IMR-90 (cell line): ENCODE measurements around the gene MET. TPM values are rescaled to one million over a fixed set of nuclear protein-coding genes. Genes with fewer than 3 reads are reported as not detected.

Experiments
- ATAC-seq: fragments of 200-7000 bp; cut with Tn5 transposase; 2 replicates; pipeline ENCODE4 v1.9.1; 2020; ENCODE audit warnings: low read depth, mild to moderate bottlenecking, moderate library complexity
- BruUV-seq: library from RNA; stranded (reverse); fragments of 400-500 nt; replicated peaks from 2 replicates; lab custom pipeline; 2021; lab: Mats Ljungman, UMichigan
- CTCF ChIA-PET: fragments of 300-600 bp; formaldehyde crosslinking; extraction: SDS; loops from one replicate; lab custom pipeline; 2021; ENCODE audit warnings: antibody characterized with exemption; lab: Yijun Ruan, JAX
- POLR2A ChIA-PET: fragments of 300-600 bp; sonication (Branson Sonifier 250); formaldehyde crosslinking; loops from one replicate; lab custom pipeline; 2022; ENCODE audit warnings: antibody characterized with exemption; ENCODE audit not compliant: unreplicated experiment; lab: Charles Lee
- DNase-seq: peaks from one replicate; pipeline ENCODE4 v3.0.0; 2013
- H2AFZ ChIP-seq: replicated peaks from 2 replicates; pipeline ENCODE3; 2013; ENCODE audit warnings: low read length, mild to moderate bottlenecking; ENCODE audit not compliant: poor library complexity
- H2AK5ac ChIP-seq: 2 replicates; pipeline ENCODE4 v1.6.1; 2013; ENCODE audit warnings: low read depth, low read length, inconsistent platforms
- H2AK9ac ChIP-seq: replicated peaks from 2 replicates; pipeline ENCODE3; 2013; ENCODE audit warnings: mild to moderate bottlenecking, low read depth, low read length, moderate library complexity; ENCODE audit not compliant: poor library complexity
- H2BK120ac ChIP-seq: 2 replicates; pipeline ENCODE4 v1.6.1; 2013; ENCODE audit warnings: low read depth, low read length, inconsistent platforms
- H2BK15ac ChIP-seq: 3 replicates; pipeline ENCODE4 v1.6.1; 2013; ENCODE audit warnings: low read depth, low read length, inconsistent platforms
- H2BK20ac ChIP-seq: 2 replicates; pipeline ENCODE4 v1.6.1; 2013; ENCODE audit warnings: low read depth, mild to moderate bottlenecking, inconsistent platforms, low read length, moderate library complexity
- H2BK5ac ChIP-seq: 2 replicates; pipeline ENCODE4 v1.6.1; 2013; ENCODE audit warnings: mild to moderate bottlenecking, low read depth, low read length, inconsistent platforms; ENCODE audit not compliant: poor library complexity, severe bottlenecking
- H3K14ac ChIP-seq: replicated peaks from 2 replicates; pipeline ENCODE4 v1.6.1; 2013; ENCODE audit warnings: low read depth, low read length, inconsistent platforms
- H3K18ac ChIP-seq: 2 replicates; pipeline ENCODE4 v1.6.1; 2013; ENCODE audit warnings: low read depth, low read length, control low read depth
- H3K23ac ChIP-seq: 2 replicates; pipeline ENCODE4 v1.6.1; 2013; ENCODE audit warnings: low read depth, low read length, inconsistent platforms
- H3K27ac ChIP-seq: 2 replicates; pipeline ENCODE4 v1.5.1; 2013; ENCODE audit warnings: mild to moderate bottlenecking, control low read depth, low read length; ENCODE audit not compliant: insufficient read depth
- H3K27me3 ChIP-seq: 2 replicates; pipeline ENCODE4 v1.6.1; 2013; ENCODE audit warnings: low read length; ENCODE audit not compliant: control insufficient read depth, insufficient read depth
- H3K36me3 ChIP-seq: 2 replicates; pipeline ENCODE4 v1.6.1; 2013; ENCODE audit warnings: low read length, mixed read lengths; ENCODE audit not compliant: control insufficient read depth, insufficient read depth
- H3K4ac ChIP-seq: 2 replicates; pipeline ENCODE4 v1.6.1; 2013; ENCODE audit warnings: low read depth, low read length, inconsistent platforms
- H3K4me1 ChIP-seq: 2 replicates; pipeline ENCODE4 v1.6.1; 2013; ENCODE audit warnings: low read length, mixed read lengths; ENCODE audit not compliant: control insufficient read depth, insufficient read depth
- H3K4me2 ChIP-seq: 2 replicates; pipeline ENCODE4 v1.6.1; 2013; ENCODE audit warnings: low read depth, mild to moderate bottlenecking, control low read depth, low read length, moderate library complexity
- H3K4me3 ChIP-seq: 2 replicates; pipeline ENCODE4 v1.5.1; 2013; ENCODE audit warnings: low read depth, mild to moderate bottlenecking, control low read depth, low read length, moderate library complexity; ENCODE audit not compliant: insufficient read depth
- H3K56ac ChIP-seq: 2 replicates; pipeline ENCODE4 v1.6.1; 2013; ENCODE audit warnings: low read length, inconsistent platforms; ENCODE audit not compliant: insufficient read depth; ENCODE audit errors: extremely low read depth
- H3K79me1 ChIP-seq, 2 experiments: 2 replicates each; pipeline ENCODE4 v1.6.1; 2013; ENCODE audit warnings: low read length in 2 of 2, inconsistent platforms in 1 of 2, low read depth in 1 of 2
- H3K9ac ChIP-seq: 2 replicates; pipeline ENCODE4 v1.6.1; 2013; ENCODE audit warnings: low read depth, low read length, control low read depth
- H3K9me1 ChIP-seq: 2 replicates; pipeline ENCODE4 v1.6.1; 2013; ENCODE audit warnings: low read length, inconsistent platforms; ENCODE audit not compliant: insufficient read depth
- H3K9me3 ChIP-seq: 2 replicates; pipeline ENCODE4 v1.6.1; 2013; ENCODE audit warnings: low read length; ENCODE audit not compliant: control insufficient read depth, insufficient read depth
- H4K20me1 ChIP-seq: 2 replicates; pipeline ENCODE4 v1.6.1; 2013; ENCODE audit warnings: low read length, inconsistent platforms; ENCODE audit not compliant: insufficient read depth
- H4K5ac ChIP-seq: 2 replicates; pipeline ENCODE4 v1.6.1; 2013; ENCODE audit warnings: mild to moderate bottlenecking, low read depth, low read length, control low read depth
- H4K8ac ChIP-seq, 2 experiments: 2 replicates each; pipeline ENCODE4 v1.6.1; 2013; ENCODE audit warnings: low read depth in 2 of 2, low read length in 2 of 2, control low read depth in 1 of 2, inconsistent platforms in 1 of 2
- H4K91ac ChIP-seq: 2 replicates; pipeline ENCODE4 v1.6.1; 2013; ENCODE audit warnings: low read depth, low read length, inconsistent platforms; ENCODE audit not compliant: insufficient read depth
- FOS ChIP-seq: fragments of 150-350 bp; IDR thresholded peaks from 2 replicates; pipeline ENCODE4 v1.6.1; 2016; ENCODE audit warnings: low read depth, low read length
- POLR2A ChIP-seq: IDR thresholded peaks from 2 replicates; pipeline ENCODE4 v1.6.1; 2012; ENCODE audit warnings: mild to moderate bottlenecking, low read depth, low read length
- WGBS, 2 experiments: methylation state at CpG; one replicate each; pipeline versions ENCODE4 v1.1.5 to v1.1.7; 2013; ENCODE audit warnings: missing lambda C conversion rate in 2 of 2; ENCODE audit not compliant: insufficient read length in 1 of 2; ENCODE audit errors: extremely low coverage in 2 of 2; 5-methylcytosine and 5-hydroxymethylcytosine counted together
- dilution Hi-C: fragments of 300-500 bp; cut with HindIII; formaldehyde crosslinking; loops from one replicate; pipeline ENCODE4 v1.14.3; 2018; ENCODE audit warnings: low sequenced_read_pairs; ENCODE audit not compliant: unreplicated experiment
- in situ Hi-C: fragments of 300-500 bp; cut with MboI; formaldehyde crosslinking; loops from 3 replicates; pipeline ENCODE4 v1.14.3; 2019; ENCODE audit warnings: low sequenced_read_pairs, inconsistent platforms, mixed read lengths
- intact Hi-C: fragments of 100-400 bp; cut with micrococcal nuclease; formaldehyde crosslinking; loops from 2 replicates; pipeline ENCODE4 v1.10.0; 2022
- polyA plus RNA-seq, 3 experiments: library from polyadenylated mRNA; depleted of rRNA; stranded (reverse); fragments of >200 nt; gene quantifications; 2 replicates each; pipeline ENCODE4 v1.2.3, GENCODE V29; 2012; ENCODE audit warnings: low replicate concordance in 1 of 3
- total RNA-seq: library from RNA; depleted of rRNA; stranded (reverse); fragments of >200 nt; gene quantifications from 2 replicates; pipeline ENCODE4 v1.2.3, GENCODE V29; 2012

The MET gene
- total and polyA plus RNA-seq, 2 of the 4 experiments (the other 2 are of a cell fraction) = 15.0 to 84.6 TPM

DNA sequence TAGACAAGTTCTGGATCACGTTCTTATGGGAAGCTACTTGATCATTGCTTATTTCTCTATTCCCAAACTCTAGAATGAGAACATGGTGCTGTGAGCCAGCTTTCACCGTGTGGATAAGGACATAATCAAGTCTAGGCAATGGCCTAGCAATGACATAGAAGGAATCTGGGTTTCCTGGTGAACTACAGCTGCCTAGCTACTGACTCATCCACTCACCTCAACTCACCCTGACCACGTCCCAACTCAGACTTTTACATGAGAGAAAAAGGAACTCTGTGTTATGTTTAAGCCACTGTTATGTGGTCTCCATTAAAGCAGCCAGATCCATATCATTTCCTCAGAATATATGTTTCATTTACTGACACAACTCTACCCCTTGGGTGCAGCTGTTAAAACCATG, 18.8 kb upstream of the MET start:
- H3K79me1 ChIP-seq = no peaks in the 10 kb centered on the region
- POLR2A ChIA-PET = no interaction called here
- H3K4me2 ChIP-seq = no peak overlapping the region; the same call in 1 of the 2 replicates
- peak overlapping the region in 1 of 2 experiments; percentile 4; a peak in 1 of 4 replicates for H4K8ac ChIP-seq
- no peak overlapping the region; the same call in 1 of the 2 replicates for H4K5ac ChIP-seq
- WGBS, 2 experiments = 20% methylated on average over 1 of the region's 3 CpGs; no CpG with 5 or more reads in 1 of the 2 experiments
- peak overlapping the region; percentile 81; the same call in 1 of the 2 replicates for H2BK20ac ChIP-seq
- no peaks in the 10 kb centered on the region for H4K20me1 ChIP-seq
- CTCF ChIA-PET = interaction anchor here (0.8 to 1.4 kb wide), 2 partner anchors 15 to 21 kb away, joined by 3 read pairs; no protein-coding TSS in a partner anchor
- peak overlapping the region; percentile 15; the same call in 1 of the 2 replicates for H3K4ac ChIP-seq
- no TSS peak for BruUV-seq
- H2BK5ac ChIP-seq = peak overlapping the region; percentile 81
- ATAC-seq (peak; percentile 71), DNase-seq (peak; percentile 83)
- H3K23ac ChIP-seq = no peak overlapping the region
- no peaks in the 10 kb centered on the region for H3K9me3 ChIP-seq
- H2AFZ ChIP-seq = no peak overlapping the region
- peaks cover 3% of the 10 kb centered on the region; the same call in 1 of the 2 replicates for H3K4me1 ChIP-seq
- no peak overlapping the region for H3K4me3 ChIP-seq
- TF ChIP-seq FOS = 0 out of 2 replicates have a peak, but pooled peaks have one; percentile 8
- no peak for TF ChIP-seq POLR2A
- dilution Hi-C loops (no loop called here), intact Hi-C loops (no loop called here), in situ Hi-C loops (no loop called here)
- no peaks in the 10 kb centered on the region for H3K36me3 ChIP-seq
- H2BK15ac ChIP-seq = 0 out of 3 replicates have a peak overlapping the region, but pooled peaks have one; percentile 48
- H2AK5ac ChIP-seq = 0 out of 2 replicates have a peak overlapping the region, but pooled peaks have one; percentile 36
- H3K14ac ChIP-seq = peak overlapping the region; percentile 83
- H3K9me1 ChIP-seq = peaks cover 8% of the 10 kb centered on the region
- H3K56ac ChIP-seq = no peak overlapping the region
- no peak overlapping the region for H3K9ac ChIP-seq
- peak overlapping the region; percentile 56 for H2BK120ac ChIP-seq
- peak overlapping the region; percentile 46; the same call in 1 of the 2 replicates for H3K18ac ChIP-seq
- no peak overlapping the region for H4K91ac ChIP-seq
- no peak overlapping the region for H2AK9ac ChIP-seq
- no peaks in the 10 kb centered on the region for H3K27me3 ChIP-seq
- H3K27ac ChIP-seq = no peak overlapping the region
